HepG2 (cell line): Measurements from ENCODE around the gene NTMT2.

Experiments used
- CTCF ChIP-seq: sonication (generic); formaldehyde crosslinking; IDR thresholded peaks from 2 replicates; pipeline ENCODE4 v1.5.0; 2020; ENCODE audit warnings: mild to moderate bottlenecking, missing genetic modification reagents, moderate library complexity
- JARID2 ChIP-seq: sonication (generic); formaldehyde crosslinking; IDR thresholded peaks from 2 replicates; pipeline ENCODE4 v1.8.1; 2023; ENCODE audit warnings: missing genetic modification reagents, inconsistent platforms; ENCODE audit not compliant: insufficient replicate concordance
- KLF15 ChIP-seq: sonication (generic); formaldehyde crosslinking; IDR thresholded peaks from 2 replicates; pipeline ENCODE4 v1.8.1; 2023; ENCODE audit warnings: borderline replicate concordance, mild to moderate bottlenecking, inconsistent platforms, missing genetic modification reagents, mixed read lengths
- ZNF121 ChIP-seq: sonication (generic); formaldehyde crosslinking; IDR thresholded peaks from 2 replicates; pipeline ENCODE4 v1.5.0; 2020; ENCODE audit warnings: mild to moderate bottlenecking, missing genetic modification reagents

- TF ChIP-seq KLF15 (CRISPR knock-in tag) (no peak), JARID2 (no peak), ZNF121 (CRISPR knock-in tag) (no peak), CTCF (CRISPR knock-in tag) (no peak)
These were observed 69.5 kb downstream of the NTMT2 start for GRCh38 chr1:170215072-170215885.
